CMK (cell line): ENCODE data around the gene MARCHF4.
"Not testable (repeated sequence)": the region's sequence is repeated elsewhere in the genome, so short reads cannot be mapped to it uniquely, and the experiment has no call there.

ENCODE experiments used
- DNase-seq: peaks from one replicate; pipeline ENCODE4 v3.0.0-alpha.2; 2010; ENCODE audit warnings: low read depth

Gene MARCHF4

DNA sequence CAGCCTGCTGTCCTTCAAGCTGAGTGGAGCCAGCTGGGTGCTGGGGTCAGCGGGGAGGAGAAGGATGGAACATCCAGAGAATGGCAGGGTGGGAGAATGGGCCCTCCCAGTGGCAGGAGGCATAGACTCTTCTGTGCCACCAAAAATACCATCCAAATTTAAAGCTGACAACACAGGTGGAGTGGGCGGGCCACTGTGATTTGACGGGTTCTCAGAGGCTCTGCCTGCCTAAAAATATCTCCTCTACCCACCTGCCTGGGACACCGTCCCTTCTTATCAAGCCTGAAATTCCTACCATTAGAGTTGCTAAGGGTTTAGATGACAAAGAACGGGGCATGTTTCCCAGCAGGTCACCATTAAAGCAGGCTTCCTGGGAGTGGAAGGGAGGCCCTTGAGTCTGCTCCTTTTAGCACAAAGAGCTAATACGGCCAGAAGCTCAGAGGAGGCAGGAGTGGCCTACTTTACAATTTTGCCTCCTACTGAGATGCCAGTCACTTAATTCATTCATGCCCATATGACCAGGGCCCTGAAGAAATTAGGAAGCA is 19.8 kb upstream of the MARCHF4 start:
- no peak for DNase-seq

DNA sequence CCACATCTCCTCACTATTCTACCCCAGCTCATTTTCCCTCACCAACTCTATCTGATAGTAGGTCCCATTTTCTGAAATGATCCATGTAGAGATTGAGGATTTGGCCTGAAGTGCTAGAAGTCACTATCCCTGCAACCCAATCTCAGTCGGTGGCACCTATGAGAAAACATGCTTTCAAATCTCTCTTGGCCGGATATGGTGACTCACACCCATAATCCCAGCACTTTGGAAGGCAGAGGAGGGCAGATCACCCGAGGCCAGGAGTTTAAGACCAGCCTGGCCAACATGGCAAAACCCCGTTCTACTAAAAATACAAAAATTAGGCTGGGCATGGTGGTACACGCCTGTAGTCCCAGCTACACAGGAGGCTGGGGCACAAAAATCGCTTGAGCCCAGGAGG is 19.1 kb upstream of the MARCHF4 start:
- no peak for DNase-seq

DNA sequence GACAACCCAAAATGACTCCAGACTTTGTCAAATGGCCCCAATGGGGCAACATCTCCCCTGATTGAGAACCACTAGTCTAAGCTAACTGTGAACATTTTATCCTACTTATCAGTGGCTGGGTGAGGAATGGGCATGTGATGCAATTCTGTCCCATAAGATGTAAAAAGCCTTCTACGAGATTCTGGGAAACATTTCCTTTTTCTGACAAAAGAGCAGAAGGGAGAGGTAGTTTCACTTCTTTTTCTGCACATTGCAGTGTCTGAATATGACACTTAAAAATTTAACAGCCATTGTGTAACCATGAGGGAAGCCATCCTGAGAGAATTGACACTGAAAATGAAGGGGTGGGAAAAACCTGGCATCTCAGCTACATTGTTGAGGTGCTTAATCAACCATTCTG is 17.3 kb upstream of the MARCHF4 start:
- no peak for DNase-seq

DNA sequence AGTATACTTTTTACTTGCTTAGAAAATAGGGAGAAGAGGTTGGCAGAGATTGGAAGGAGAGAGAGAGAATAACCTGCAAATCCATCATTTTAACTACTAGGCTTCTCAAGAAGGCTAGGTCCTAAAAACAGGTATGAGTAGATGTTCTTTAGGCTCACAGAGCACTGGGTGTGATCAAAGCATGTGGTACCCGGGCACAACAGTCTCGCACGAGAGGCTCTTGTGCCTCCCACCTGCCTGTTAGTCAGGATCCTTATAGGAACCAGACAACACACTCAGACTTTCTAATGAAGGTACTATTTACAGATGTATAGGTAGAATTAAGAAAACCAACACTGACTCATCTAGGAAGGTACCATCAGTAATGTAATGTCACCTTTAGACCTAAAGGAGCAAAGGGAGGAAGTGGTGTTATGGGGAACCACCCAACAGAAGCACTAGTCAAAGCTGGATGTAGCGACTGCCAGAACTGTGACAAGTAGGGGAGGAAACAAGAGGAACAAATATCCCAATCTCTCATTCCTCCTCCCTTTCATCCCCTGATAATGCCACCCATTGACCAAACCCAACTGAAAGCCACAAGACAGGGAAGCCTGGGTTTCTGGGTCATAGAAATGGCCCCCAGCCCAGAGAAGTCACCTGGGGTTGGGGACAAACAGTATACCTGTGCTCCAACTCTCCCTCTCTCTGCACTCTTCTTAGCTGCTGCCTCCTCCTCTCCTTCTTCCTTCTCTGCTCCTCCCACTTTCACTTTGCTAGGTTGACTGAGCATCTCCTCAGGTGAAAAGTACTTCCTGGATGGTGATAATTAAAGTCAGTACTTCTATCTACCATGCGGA is 16.0 kb upstream of the MARCHF4 start:
- DNase-seq: no peak

DNA sequence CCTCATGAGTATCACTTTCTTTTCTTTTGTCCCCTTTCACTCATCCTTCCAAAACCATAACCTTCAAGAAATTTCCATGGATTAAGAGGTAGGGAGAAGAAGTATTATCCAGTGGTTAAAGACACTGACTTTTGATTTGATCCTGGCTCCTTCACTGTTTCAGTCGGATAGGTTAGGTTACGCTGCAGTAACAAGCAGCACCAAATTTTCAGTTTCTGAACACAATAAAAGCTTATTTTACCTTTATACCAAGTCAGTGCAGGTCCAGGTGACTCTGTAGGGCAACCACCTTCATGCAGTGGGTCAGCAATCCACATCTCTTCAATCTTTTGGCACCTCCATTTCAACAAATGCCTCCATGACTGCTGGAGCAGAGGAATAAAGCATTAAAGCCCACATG is 15.0 kb upstream of the MARCHF4 start:
- no peak for DNase-seq

DNA sequence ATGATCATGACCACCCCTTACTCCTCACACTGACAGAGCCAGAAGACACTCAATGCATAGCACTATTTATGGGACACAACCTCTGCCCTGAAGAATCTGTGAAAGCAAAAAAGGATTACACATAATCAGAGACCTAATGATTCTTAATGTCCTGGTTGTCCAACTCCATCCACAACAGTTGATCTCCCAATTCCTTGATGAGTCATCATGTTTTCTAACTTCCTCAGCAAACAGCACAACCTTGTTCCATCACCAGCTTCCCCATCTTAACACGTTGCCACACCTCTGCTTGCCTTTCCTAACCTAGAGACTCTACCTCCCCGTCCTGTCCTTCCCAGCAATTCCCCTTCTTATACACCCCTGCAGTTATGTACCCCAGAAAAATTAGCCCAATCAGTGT is 13.2 kb upstream of the MARCHF4 start:
- DNase-seq: no peak

DNA sequence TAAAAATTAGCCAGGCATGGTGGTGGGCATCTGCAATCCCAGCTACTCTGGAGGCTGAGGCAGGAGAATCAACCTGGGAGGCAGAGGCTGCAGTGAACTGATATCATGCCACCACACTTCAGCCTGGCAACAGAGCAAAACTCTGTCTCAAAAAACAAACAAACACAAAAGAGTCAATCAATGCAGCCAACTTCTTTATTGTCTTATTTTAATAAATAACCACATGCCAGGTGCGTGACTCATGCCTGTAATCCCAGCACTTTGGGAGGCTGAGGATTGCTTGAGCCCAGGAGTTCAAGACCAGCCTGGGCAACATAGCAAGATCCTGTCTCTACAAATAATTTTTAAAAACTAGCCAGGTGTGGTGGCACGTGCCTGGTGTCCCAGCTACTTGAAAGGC is 12.1 kb upstream of the MARCHF4 start:
- DNase-seq: not testable (repeated sequence)

DNA sequence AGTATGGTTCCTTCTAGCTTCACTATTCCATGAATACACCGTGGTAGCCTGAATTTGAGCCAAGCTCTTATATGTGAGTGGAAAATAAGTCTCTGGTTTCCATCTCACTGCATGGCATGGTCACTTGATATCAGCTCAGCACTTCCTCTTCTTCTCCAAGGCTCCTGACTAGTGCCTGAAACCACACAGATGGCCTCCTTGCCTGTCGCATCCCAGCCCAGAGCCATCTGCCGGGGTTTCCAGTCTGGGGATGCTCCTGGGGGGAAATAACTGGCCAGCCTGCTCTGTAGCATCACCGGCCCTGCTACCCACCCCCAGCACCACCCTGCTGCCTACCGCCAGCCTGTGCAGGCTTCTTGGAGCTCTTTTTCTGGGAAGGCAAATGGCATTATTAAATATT is 7.7 kb upstream of the MARCHF4 start:
- no peak for DNase-seq

DNA sequence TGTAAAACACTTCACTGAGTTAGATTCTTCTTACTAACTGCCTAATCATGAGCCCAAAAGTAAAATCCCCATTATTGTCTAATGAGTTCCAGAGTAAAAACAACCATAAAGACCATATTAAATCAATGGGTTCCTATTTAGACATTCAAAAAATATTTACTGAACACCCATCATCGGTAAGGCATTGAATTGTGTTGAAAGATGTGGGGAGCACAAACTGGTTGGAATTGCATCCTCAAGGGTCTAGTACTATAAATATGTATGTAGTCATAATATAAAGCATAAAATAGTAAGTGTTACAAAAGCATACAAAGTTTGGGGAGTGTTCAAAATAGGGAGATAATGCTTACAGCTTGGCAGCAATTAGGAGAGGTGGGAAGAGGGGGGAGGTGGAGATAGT is 3.0 kb upstream of the MARCHF4 start:
- DNase-seq: no peak

DNA sequence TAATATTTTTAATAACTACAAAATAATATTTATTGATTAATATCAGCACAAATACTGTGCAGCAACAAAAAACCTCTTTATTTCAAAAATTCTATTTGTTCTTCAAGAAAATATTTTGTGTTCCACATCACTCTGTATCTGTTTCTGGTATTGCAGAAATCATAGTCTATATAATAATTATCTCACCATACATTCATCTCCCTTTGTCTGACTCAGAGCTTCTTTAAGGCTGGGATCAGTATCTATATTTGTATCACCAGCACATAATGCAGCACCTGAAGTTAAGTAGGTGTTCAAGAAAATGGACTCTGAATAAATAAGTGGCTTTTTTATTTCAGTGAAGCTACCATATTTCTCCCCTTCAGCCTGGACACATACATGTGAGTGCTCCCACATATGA is 1.6 kb upstream of the MARCHF4 start:
- DNase-seq: no peak

DNA sequence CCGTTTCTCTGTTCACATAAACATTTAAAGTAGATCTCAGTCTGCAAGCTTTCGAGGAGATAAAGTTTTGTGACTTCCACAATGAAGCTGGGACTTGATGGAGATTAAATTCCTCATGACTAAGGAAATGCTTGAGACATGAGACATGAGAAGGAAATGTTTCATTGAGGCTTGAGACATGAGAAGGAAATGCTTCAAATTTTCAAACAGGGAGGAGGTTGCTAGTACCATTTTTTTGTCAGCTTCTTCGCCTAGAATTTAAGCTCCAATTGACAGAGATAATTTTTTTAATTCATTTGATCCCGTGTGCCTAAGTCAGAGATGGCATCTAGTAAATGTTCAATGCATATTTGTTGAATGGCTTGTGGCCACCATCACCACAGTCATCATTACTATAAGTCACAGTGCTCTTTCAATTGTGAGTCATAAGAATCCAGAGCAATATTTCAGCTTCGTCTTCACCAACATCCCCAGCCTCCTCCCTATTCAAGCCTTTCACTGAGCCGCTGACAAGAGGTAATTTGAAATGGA is 543 bp upstream of the MARCHF4 start:
- no peak for DNase-seq

DNA sequence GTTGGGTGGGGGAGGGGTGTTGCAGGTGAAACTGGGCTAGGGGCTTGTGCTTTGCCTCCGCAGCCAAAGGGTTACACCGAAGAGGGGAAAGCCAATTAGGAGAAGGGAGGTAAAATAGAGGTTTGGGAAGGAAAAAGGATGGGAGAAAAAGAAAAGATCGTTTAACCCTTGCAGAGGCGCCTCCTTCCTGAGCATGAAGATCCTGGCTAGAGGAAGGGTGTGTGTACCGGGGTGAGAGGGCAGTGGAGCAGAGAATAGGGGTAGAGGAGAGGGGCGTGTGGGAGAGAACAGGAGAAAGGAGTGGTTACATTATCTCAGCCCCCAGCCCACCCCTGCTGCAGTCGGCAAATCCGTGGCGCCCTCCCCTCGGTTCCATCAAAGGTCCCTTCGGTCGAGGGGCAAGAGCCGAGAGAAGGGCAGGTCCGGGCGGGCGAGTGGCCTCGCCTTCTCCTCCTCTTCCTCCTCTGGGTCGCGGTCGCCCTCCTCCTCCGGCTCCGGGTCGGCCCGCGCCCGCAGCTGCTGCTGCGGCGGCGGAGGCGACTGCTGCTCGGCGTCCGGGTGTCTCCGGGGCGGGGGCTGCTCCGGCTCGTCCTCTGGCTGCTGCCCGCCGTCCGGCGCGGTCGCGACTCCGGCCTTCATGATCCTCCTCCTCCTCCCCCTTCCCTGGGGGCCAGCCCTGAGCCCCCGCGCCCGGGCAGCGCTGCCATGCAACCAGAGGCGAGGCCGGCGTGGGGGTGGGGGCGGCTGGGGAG is 1.1 kb downstream of the MARCHF4 start:
- DNase-seq: no peak

DNA sequence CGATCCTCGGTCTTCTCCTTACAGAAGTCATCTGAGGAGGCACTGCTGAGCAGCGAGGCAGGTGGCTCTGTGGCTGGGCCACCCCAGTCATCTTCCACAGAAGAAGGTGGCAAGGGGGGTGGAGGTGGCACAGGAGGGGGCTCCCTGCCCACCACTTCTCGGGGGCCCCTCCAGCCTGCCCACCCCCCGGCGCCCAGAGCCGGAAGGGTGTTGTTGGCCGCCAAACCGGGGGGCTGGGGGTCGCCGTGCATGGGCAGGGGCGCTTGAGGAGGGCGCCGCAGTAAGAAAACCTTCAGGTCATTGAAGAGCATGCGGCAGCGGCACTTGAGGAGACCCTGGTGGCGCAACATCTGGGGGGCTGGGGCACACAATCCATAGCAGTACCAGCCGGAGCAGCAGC is 2.5 kb downstream of the MARCHF4 start:
- no peak for DNase-seq

DNA sequence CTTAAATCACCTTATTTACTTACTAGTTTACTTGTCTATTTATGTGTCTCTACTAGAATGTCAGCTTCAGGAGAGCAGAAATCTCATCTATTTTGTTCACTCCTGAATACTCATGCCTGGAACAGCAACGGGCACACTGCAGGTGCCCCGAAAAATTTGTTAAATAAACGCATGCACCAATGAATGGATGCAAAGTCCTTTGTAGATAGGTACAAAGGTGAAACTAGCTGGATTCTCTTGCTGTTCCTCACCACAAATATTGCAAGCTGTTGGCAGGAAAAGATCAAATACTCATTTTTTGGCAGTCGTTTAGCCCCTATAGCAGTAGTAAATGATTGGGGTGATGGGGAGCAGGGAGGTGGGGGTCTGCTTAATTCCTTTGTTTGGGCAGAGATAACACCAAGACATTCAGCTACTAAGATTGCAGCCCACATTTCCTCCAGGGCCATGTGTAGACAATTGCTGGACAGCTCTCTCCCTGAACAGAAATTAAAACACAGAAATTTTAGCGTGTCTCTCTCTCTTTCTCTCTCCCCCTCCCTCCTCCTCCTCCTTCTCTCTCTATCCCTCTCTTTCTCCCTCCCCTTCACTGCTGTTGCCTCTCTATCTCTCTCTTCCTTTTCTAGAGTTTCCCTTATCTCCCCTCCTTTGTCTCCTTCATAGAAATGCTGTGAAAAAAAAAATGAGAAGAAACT is 5.4 kb downstream of the MARCHF4 start:
- DNase-seq: no peak

DNA sequence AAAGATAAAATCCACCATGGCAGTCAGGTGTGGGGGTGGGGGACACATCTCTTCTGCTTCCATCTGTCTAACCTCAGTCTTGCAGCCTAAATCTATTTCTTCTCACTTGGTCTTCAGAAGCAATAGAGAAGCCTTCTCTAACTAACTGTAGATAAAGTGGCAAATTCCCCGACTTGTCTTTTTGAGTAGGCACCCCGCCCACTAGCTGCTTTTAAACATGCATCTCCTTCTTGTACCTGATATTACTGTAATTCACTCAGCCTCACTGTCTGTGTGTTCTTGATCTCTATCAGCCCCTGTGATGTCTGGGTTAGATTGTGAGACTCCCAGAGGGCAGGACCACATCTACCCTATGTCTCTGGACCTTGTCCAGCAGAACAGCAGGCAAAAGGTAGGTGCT is 6.8 kb downstream of the MARCHF4 start:
- no peak for DNase-seq

DNA sequence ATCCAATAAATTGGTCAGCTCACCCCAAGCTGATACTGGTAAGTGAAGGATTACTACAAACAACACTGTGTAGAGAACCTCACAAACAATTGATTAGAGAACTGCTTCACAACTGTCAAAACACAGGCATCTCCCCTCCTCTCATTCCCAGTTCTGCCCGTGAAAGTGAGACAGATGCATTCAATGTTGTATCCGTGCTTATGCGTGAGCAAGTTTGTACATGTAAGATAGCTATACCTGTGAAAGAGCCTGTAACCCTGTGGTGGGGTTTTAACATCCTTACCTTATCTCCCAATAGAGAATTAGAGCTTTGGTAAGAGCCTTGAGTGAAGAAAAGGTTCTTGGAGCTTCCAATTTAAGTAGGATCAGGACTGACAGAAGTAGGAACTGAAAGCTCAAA is 9.1 kb downstream of the MARCHF4 start:
- DNase-seq: no peak

DNA sequence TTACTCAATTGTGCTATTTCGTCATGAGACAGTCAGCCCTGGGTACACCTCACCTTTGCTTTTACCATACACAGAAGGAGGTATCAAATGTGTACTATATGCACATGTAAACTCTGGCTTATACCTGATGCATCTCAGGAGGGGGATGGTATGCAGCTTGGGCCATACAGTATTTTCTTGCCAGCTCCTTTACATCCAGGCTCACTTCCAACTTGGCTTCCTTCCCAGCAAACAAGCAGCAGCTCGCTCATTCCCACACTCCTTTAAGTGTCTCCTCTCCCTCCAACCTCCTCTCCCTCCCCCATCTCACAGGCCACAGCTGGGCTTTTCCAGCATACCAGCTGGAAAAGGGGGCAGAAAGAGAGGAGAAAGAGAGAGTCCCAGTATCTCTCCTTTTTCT is 9.6 kb downstream of the MARCHF4 start:
- no peak for DNase-seq

DNA sequence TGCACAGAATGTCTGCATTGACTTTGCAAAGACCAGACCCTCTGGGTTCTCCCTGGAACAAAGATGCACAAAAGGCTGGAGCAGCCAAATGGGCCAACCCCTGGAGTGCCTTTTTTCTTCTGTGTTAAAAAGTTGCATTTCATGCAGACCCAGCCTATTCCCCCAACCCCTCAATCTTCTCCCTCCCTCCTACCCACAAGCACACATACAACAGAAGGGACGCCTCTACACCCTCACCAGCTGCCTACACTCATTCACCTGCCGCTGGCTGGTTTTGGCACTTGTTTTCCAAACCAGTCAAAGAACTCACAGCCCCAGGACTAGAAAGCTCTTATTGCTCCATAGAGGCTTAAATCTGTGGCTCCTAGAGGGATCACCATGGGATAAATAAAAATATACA is 16.6 kb downstream of the MARCHF4 start:
- DNase-seq: no peak

DNA sequence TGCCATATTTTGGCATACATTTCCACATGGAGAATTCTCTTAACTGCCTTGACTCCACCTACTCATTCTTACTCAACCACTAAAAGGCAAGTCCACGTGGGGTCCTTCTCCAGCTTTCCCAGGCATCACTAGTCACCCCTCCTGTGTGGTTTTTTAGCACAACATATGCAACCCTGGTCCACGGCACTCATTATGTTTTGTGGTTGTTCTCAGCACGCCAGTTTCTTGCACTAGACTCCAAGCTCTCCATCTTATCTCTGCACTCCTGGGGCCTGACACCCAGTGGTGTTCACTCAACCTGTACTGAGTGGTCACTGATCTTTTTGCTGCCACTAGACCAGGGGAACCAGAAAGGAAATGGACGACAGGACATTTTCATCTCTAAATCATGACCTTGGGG is 18.0 kb downstream of the MARCHF4 start:
- DNase-seq: no peak

DNA sequence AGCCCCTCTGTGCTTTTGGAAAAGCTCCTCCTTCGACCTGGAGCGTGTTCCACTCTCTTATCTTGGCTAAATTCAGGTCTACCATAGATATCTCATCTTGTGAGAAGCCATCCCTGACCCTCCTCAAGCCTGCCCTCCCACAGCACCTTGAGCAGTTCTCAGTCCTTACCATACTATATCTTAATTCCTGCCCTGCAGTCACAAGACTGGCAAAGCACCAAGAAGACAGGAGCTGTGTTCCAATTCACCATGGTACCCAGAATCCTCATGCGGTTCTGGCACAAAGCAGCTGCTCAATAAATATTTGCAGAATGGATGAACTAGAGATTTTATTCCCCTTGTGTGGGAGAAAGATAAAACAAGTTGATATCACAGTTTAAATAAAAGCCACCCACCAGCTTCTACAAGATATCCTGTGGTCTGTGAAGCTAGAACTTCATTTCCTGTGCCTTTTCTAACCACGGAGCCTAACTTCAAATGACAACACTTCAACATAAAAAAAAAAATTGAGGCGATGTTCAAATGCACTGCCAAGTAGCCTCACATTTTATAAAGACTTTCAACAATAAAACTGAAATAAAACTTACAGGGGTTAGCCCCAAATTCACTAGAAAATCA is 19.5 kb downstream of the MARCHF4 start:
- no peak for DNase-seq

DNA sequence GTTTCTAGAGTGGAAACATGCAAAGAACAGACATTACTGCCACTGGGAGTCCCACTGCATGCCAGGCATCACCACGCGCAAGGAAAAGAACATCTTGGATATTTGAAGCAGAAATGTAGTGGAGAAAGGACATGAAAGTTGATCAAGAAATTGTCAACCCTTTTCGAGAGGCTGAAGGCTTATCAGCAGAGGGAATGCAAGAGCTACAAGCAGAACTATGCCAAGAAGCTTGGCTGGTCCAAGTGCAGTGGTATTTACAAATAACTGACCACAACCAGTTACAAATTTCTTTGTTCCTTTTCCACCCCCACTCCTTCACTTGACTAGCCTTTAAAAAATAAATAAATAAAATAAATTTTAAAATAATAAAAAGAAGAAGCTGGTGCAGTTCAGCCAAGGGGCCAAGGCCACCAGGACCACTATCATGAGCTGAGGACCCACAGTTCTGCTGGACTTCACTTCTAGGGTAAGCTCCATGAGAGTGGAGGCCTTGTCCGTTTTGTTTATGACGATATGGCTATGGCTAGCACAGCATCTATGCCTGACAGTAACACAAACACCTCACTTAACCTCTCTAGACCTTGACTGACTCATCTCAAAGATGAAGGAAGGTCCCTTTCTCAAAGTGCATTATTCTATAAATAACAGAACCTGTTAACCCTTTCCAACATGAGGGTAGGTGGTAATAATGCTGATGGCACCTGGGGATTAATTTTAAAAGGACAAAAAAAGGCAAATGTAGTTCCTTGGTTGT is 20.9 kb downstream of the MARCHF4 start:
- DNase-seq: no peak
